ENCODE results near the gene PLXNA2.

The PLXNA2 gene

GRCh38 chr1:208137193-208137592 is 107.0 kb downstream of the PLXNA2 start:
- Histone ChIP-seq H2AFZ (ENCODE audit: low read depth, low read length) (no peak overlapping the region), H3K9me3 (ENCODE audit: insufficient read depth, low read length, severe bottlenecking) (no peaks in the 10 kb centered on the region), H3K36me3 (ENCODE audit: insufficient read depth, low read length) (no peaks in the 10 kb centered on the region), H3K79me2 (ENCODE audit: insufficient read depth, low read length) (no peaks in the 10 kb centered on the region), H3K9ac (ENCODE audit: low read depth, low read length) (no peak overlapping the region), H3K27me3 (ENCODE audit: insufficient read depth, low read length, poor library complexity) (peaks cover 30% of the 10 kb centered on the region), H3K27ac (ENCODE audit: low read length) (no peak overlapping the region), H4K20me1 (ENCODE audit: insufficient read depth, low read length) (no peaks in the 10 kb centered on the region), H3K4me2 (ENCODE audit: insufficient read depth, low read length) (no peak overlapping the region), H3K4me3 (ENCODE audit: low read depth in 1 of 2, low read length in 2 of 2) (no peak overlapping the region), H3K4me1 (ENCODE audit: insufficient read depth, low read length) (no peaks in the 10 kb centered on the region)
- DNase-seq (no peak), ATAC-seq (ENCODE audit: insufficient read depth, low read depth) (no peak)
- TF ChIP-seq, protein P1, sequence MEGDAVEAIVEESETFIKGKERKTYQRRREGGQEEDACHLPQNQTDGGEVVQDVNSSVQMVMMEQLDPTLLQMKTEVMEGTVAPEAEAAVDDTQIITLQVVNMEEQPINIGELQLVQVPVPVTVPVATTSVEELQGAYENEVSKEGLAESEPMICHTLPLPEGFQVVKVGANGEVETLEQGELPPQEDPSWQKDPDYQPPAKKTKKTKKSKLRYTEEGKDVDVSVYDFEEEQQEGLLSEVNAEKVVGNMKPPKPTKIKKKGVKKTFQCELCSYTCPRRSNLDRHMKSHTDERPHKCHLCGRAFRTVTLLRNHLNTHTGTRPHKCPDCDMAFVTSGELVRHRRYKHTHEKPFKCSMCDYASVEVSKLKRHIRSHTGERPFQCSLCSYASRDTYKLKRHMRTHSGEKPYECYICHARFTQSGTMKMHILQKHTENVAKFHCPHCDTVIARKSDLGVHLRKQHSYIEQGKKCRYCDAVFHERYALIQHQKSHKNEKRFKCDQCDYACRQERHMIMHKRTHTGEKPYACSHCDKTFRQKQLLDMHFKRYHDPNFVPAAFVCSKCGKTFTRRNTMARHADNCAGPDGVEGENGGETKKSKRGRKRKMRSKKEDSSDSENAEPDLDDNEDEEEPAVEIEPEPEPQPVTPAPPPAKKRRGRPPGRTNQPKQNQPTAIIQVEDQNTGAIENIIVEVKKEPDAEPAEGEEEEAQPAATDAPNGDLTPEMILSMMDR (IDR thresholded peaks at IDR 0.05; ENCODE audit: borderline replicate concordance, extremely low read depth, low read length, poor library complexity, severe bottlenecking) = no peak
- TF ChIP-seq EZH2 (IDR thresholded peaks at IDR 0.05; ENCODE audit: borderline replicate concordance, low read depth, low read length, severe bottlenecking) = no peak

GRCh38 chr1:208136459-208137182 is 107.6 kb downstream of the PLXNA2 start:
- no peaks in the 10 kb centered on the region for H3K79me2 ChIP-seq (ENCODE audit: insufficient read depth, low read length)
- H3K4me2 ChIP-seq (ENCODE audit: insufficient read depth, low read length) = no peak overlapping the region
- H3K4me1 ChIP-seq (ENCODE audit: insufficient read depth, low read length) = no peaks in the 10 kb centered on the region
- H3K9me3 ChIP-seq (ENCODE audit: insufficient read depth, low read length, severe bottlenecking) = no peaks in the 10 kb centered on the region
- ATAC-seq (ENCODE audit: insufficient read depth, low read depth) = no peak
- no peaks in the 10 kb centered on the region for H4K20me1 ChIP-seq (ENCODE audit: insufficient read depth, low read length)
- no peak overlapping the region for H3K9ac ChIP-seq (ENCODE audit: low read depth, low read length)
- no peak overlapping the region for H2AFZ ChIP-seq (ENCODE audit: low read depth, low read length)
- no peaks in the 10 kb centered on the region for H3K36me3 ChIP-seq (ENCODE audit: insufficient read depth, low read length)
- DNase-seq = no peak
- peaks cover 35% of the 10 kb centered on the region for H3K27me3 ChIP-seq (ENCODE audit: insufficient read depth, low read length, poor library complexity)
- no peak overlapping the region for H3K27ac ChIP-seq (ENCODE audit: low read length)
- TF ChIP-seq, protein P1 (IDR thresholded peaks at IDR 0.05; ENCODE audit: borderline replicate concordance, extremely low read depth, low read length, poor library complexity, severe bottlenecking) = no peak
- no peak for TF ChIP-seq EZH2 (IDR thresholded peaks at IDR 0.05; ENCODE audit: borderline replicate concordance, low read depth, low read length, severe bottlenecking)
- no peak overlapping the region for H3K4me3 ChIP-seq (ENCODE audit: low read depth in 1 of 2, low read length in 2 of 2)

DNA sequence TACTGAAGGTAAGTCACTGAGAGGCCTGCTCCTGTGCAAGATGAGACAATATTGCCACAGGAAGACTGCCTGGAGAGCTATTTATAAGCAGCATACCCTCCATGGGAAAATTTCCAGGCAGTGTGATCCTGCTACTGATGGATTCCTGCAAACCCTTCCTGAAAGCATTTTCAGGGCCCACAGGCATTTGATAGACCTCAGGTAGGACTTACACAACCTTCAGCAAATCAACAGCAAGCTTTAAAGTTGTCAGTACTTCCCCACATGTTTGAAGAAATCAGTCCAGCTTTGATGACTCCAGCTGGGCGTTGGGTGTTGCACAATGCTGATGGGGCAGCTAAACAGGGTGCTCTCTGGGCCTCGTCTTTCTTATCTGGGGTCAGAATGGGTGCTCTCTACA is 108.8 kb downstream of the PLXNA2 start:
- Histone ChIP-seq H3K9me3 (ENCODE audit: insufficient read depth, low read length, severe bottlenecking) (no peaks in the 10 kb centered on the region), H3K9ac (ENCODE audit: low read depth, low read length) (no peak overlapping the region), H3K27ac (ENCODE audit: low read length) (no peak overlapping the region), H4K20me1 (ENCODE audit: insufficient read depth, low read length) (no peaks in the 10 kb centered on the region), H3K4me2 (ENCODE audit: insufficient read depth, low read length) (no peak overlapping the region), H3K27me3 (ENCODE audit: insufficient read depth, low read length, poor library complexity) (peaks cover 46% of the 10 kb centered on the region), H3K4me3 (ENCODE audit: low read depth in 1 of 2, low read length in 2 of 2) (no peak overlapping the region), H3K79me2 (ENCODE audit: insufficient read depth, low read length) (no peaks in the 10 kb centered on the region), H3K4me1 (ENCODE audit: insufficient read depth, low read length) (no peaks in the 10 kb centered on the region), H3K36me3 (ENCODE audit: insufficient read depth, low read length) (no peaks in the 10 kb centered on the region), H2AFZ (ENCODE audit: low read depth, low read length) (no peak overlapping the region)
- DNase-seq (no peak), ATAC-seq (ENCODE audit: insufficient read depth, low read depth) (no peak)
- TF ChIP-seq, protein P1 (IDR thresholded peaks at IDR 0.05; ENCODE audit: borderline replicate concordance, extremely low read depth, low read length, poor library complexity, severe bottlenecking) = no peak
- no peak for TF ChIP-seq EZH2 (IDR thresholded peaks at IDR 0.05; ENCODE audit: borderline replicate concordance, low read depth, low read length, severe bottlenecking)
